Measurements from ENCODE around the gene ARHGAP4.

ARHGAP4 gene

DNA sequence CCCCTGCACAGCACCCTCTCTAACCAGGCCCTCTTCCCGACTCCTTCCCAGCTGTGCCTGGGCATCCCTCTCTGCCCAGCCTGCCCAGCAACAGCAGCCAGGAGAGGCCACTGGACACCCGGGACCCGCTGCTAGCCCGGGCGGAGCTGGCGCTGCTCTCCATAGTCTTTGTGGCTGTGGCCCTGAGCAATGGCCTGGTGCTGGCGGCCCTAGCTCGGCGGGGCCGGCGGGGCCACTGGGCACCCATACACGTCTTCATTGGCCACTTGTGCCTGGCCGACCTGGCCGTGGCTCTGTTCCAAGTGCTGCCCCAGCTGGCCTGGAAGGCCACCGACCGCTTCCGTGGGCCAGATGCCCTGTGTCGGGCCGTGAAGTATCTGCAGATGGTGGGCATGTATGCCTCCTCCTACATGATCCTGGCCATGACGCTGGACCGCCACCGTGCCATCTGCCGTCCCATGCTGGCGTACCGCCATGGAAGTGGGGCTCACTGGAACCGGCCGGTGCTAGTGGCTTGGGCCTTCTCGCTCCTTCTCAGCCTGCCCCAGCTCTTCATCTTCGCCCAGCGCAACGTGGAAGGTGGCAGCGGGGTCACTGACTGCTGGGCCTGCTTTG is 20.5 kb downstream of the ARHGAP4 start:
- DNase-seq (ENCODE audit: low read depth) = no peak

DNA sequence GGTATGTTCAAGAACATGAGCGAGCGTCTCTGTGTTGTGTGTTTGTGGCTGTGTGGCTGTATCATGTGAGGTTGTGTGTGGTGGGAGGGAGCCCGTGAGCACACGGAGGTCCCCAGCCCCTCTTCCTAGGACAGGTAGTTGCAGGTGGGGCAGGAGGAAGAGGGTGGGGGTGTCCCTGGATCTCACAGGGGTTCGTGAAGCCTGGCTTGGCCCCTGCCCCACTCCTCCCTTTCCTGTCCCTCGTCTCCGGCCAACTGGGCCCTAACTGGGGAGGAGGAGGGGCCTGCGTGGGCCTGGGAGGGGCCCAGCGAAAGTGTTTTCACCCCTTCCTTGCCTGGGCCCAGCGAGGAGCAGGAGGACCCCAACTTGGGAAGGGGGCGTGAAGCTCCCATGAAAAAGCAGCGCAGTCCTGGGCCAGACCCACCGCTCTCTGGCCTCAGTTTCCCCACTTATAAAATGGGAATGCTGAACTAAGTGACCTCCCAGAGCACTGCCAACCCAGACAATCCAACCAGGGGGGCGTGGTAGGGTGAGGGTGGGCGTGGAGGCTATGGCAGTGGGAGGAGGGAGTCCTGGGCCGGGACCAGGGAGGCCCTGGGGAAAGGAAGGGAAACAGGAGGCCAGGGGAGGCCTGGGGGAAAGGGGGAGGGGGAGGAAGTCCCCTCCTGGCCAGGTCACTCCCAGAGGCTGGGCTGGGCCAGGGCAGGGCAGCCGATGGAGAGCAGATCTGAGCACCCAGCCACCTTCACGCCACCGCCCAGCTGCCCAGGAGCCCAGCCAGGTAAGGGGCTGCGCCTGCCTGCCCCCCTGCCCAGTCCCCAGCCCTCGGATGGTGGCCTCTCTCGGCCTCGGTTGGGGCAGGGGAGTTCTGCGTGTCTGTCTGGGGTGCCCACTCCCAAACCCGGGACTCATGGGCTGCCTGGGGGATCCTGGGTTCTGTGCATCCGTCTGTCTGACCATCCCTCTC is 21.8 kb downstream of the ARHGAP4 start, which contains the start of gene AVPR2:
Gene AVPR2 (plus strand): TSS at position 683 of the 967 bp plus-strand sequence. CDS start 473 bp downstream, outside the sequence.
- no peak for DNase-seq (ENCODE audit: low read depth)

GRCh38 chrX:153903238-153903980 is 22.7 kb downstream of the ARHGAP4 start:
- DNase-seq (ENCODE audit: low read depth) = no peak

DNA sequence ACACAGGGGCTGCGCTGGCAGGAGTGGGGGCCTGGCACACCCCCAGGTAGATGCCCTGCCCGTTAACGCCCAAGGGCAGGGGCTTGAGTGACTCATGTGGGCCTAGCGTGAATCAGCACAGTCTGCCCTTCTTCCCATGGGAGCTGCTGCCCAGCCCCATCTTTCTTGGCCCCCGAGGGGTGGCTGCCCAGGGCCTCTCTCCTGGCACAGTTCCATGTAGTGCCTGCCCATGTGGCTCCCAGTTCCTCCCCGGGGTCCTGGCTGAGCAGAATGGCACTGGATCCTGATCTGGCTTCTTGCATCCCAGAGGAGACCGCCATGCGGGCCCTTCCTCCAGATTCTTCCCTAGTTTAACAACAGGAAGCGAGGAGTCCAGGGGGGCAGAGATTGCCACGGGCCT is 23.7 kb downstream of the ARHGAP4 start:
- DNase-seq (ENCODE audit: low read depth) = no peak

- DNase-seq (ENCODE audit: low read depth) = no peak
These were observed 24.3 kb downstream of the ARHGAP4 start for GRCh38 chrX:153901753-153902140.

DNA sequence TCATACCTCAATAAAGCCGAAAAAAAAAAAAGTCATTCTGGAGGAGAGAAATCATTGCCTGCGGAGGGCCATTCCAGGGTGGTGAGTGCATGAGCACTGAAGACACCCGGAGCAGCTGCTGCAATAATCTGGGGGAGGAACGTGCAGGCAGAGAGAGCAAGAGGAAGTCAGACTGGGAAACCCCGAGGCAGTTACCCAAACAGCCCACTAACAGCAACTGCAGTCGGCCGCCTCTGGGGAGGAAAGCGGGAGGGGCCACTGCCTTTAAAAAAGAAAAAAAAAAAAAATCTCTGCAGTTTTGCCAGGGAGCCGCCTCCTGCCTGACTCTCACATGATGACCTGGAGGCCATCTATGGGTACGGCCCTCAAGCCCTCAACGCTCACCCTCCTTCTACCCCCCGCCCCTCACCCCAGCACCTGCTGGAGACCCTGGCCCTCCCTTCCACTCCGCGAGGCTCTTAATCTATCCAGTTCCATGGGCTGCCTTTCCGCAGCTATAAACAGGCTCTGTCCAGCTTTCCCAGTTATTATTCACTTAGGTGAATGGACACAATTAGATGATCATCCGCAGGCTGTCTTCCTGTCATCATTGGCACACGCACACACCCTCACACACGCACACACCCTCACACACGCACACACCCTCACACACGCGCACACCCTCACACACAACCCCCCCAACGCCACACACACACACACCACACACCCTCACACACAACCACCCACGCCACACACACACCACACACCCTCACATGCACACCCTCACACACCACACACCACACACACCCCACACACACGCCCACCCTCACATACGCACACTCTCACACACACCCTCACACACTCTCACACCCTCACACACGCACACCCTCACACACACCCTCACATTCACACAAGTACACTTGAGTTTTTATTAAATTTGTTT is 25.0 kb downstream of the ARHGAP4 start:
- no peak for DNase-seq (ENCODE audit: low read depth)

DNA sequence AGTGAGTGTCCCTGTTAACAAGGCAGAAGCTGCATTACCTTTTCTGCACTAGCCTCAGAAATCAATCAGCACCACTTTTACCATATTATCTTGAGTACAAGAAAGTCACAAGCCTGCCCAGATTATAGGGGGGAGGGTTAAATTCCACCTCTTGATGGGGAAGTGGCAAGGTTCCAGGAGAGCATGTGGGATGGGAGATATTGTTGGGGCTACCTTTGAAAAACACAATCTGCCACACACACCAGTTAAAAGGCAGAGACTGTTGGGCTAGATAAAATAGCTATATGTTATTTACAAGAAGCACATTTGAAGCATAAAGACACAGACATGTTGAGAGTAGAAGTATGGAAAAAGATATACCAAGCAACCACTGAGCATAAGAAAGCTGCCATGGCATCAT is 28.2 kb downstream of the ARHGAP4 start:
- DNase-seq (ENCODE audit: low read depth) = no peak

- DNase-seq (ENCODE audit: low read depth) = no peak
These were observed 36.9 kb downstream of the ARHGAP4 start for GRCh38 chrX:153889123-153889522.

GRCh38 chrX:153888344-153888743 is 37.7 kb downstream of the ARHGAP4 start:
- DNase-seq (ENCODE audit: low read depth) = no peak

- no peak for DNase-seq (ENCODE audit: low read depth)
These were observed 38.7 kb downstream of the ARHGAP4 start for GRCh38 chrX:153887385-153887784.

GRCh38 chrX:153886915-153887314 is 39.1 kb downstream of the ARHGAP4 start:
- no peak for DNase-seq (ENCODE audit: low read depth)

- no peak for DNase-seq (ENCODE audit: low read depth)
These were observed 39.8 kb downstream of the ARHGAP4 start, which contains the start of gene L1CAM for GRCh38 chrX:153885968-153886903. L1CAM (minus strand) TSS chrX:153886173; CDS start chrX:153875836, 10,337 bp downstream.

GRCh38 chrX:153885208-153885787 is 40.8 kb downstream of the ARHGAP4 start:
- no peak for DNase-seq (ENCODE audit: low read depth)

DNA sequence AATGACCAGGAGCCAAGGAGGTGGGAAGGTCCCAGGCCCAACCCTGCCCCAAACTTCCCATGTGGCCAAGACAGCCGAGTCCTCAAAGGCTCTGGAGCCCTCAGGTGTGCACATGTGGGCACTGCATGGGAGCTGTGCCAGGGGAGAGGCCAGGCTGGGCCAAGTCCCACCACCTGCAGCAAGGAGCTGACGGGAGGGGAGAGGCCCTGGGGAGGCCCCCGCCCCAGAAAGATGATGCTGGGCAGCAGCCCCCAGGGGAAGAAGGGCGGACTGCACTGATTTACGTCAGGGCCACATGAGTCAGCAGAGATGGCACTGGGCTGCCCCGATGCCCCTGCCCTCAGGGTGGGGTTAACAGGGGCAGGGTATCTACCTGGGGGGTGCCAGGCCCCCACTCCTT is 41.5 kb downstream of the ARHGAP4 start:
- DNase-seq (ENCODE audit: low read depth) = no peak

GRCh38 chrX:153884136-153884535 is 41.9 kb downstream of the ARHGAP4 start:
- DNase-seq (ENCODE audit: low read depth) = no peak

- no peak for DNase-seq (ENCODE audit: low read depth)
These were observed 42.8 kb downstream of the ARHGAP4 start for GRCh38 chrX:153883163-153883843.

GRCh38 chrX:153882557-153882956 is 43.5 kb downstream of the ARHGAP4 start:
- no peak for DNase-seq (ENCODE audit: low read depth)

DNA sequence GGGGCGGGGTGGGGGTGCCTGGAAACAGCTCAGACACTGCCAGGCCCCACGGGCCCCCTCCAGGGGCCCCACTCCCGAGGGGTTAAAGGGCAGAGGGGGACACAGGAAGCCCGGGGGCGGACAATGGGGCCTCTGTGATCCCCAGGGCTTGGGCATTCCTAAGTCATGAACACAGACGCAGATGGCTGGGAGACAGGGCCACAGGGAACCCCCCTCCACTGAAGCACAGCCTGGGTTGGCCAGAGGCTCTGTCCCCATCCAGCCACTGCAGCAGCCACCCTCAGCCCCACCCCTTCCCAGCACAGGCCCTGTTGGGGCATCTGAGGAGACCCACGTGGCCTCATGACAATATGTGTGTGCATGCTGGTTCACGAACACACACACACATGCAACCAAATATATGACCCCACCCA is 44.0 kb downstream of the ARHGAP4 start:
- no peak for DNase-seq (ENCODE audit: low read depth)

DNA sequence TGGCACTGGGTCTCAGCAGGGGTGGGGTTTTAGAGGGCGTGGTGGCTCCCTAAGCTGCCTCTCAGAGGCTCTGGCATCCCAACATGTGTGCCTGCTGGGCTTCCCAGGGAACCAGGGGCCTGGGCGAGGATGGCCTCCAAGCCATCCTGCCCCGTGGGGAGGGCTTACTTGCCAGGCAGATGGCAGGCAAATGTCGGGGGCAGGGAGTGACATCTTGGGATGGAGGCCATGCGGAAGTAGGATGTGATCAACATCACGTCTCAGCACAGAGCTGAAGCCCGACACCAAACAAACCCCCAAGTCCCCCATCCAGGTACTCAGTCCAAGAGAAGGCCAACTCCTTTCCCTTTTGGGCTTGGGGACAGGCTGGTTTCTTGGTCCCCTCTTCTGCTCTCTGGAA is 44.8 kb downstream of the ARHGAP4 start:
- no peak for DNase-seq (ENCODE audit: low read depth)
